Stimulated activated naive B cell treated with anti-CD40 and anti-IgM and Interleukin-4, amounts not matched to agents 10 μg/mL and 1 μg/mL and 100 μg/mL, for 72 hours (primary cell): Measurements from ENCODE around the gene MPP3.

ENCODE experiments used
- ATAC-seq, 2 donors: fragments of 150-1000 bp; cut with Tn5 transposase; replicated peaks; 2 replicates each; pipeline ENCODE4 v1.10.0; 2021; ENCODE audit warnings: moderate library complexity in 1 of 2
- DNase-seq: peaks from one replicate; pipeline ENCODE4 v3.0.0; 2021
- H3K27ac Mint-ChIP-seq: one replicate; pipeline ENCODE4 v1.8.0; 2022; ENCODE audit warnings: mild to moderate bottlenecking, mixed read lengths
- H3K27me3 Mint-ChIP-seq, 2 donors: one replicate each; pipeline ENCODE4 v1.8.0; 2022; ENCODE audit warnings: mixed read lengths in 2 of 2
- H3K36me3 Mint-ChIP-seq, 2 donors: one replicate each; pipeline ENCODE4 v1.8.0; 2022; ENCODE audit warnings: mixed read lengths in 2 of 2, mild to moderate bottlenecking in 1 of 2
- H3K4me1 Mint-ChIP-seq, 2 donors: one replicate each; pipeline ENCODE4 v1.8.0; 2022; ENCODE audit warnings: mixed read lengths in 2 of 2, mild to moderate bottlenecking in 1 of 2
- H3K4me3 Mint-ChIP-seq, 2 donors: one replicate each; pipeline ENCODE4 v1.8.0; 2022; ENCODE audit warnings: mild to moderate bottlenecking in 2 of 2, mixed read lengths in 2 of 2, moderate library complexity in 1 of 2
- H3K9me3 Mint-ChIP-seq, 2 donors: one replicate each; pipeline ENCODE4 v1.8.0; 2022; ENCODE audit warnings: mixed read lengths in 2 of 2, mild to moderate bottlenecking in 1 of 2

MPP3 gene

GRCh38 chr17:43758086-43758485 is 74.9 kb downstream of the MPP3 start:
- peaks cover 39 to 61% of the 10 kb centered on the region in 2 donors for H3K27me3 Mint-ChIP-seq
- H3K9me3 Mint-ChIP-seq: no peaks in the 10 kb centered on the region
- H3K4me3 Mint-ChIP-seq: no peak overlapping the region
- H3K36me3 Mint-ChIP-seq: no peaks in the 10 kb centered on the region
- DNase-seq: no peak
- H3K4me1 Mint-ChIP-seq: peaks cover 3 to 6% of the 10 kb centered on the region in 2 donors
- no peak for ATAC-seq
- H3K27ac Mint-ChIP-seq: no peak overlapping the region

- Mint-ChIP-seq H3K27ac (no peak overlapping the region), H3K27me3 (peaks cover 48 to 69% of the 10 kb centered on the region in 2 donors)
- no peak for ATAC-seq
Measured at GRCh38 chr17:43757171-43757660, 75.7 kb downstream of the MPP3 start.

GRCh38 chr17:43756201-43756600 is 76.7 kb downstream of the MPP3 start:
- DNase-seq (no peak), ATAC-seq (no peak)
- Mint-ChIP-seq H3K4me1 (peaks cover 3 to 6% of the 10 kb centered on the region in 2 donors), H3K4me3 (no peak overlapping the region), H3K9me3 (no peaks in the 10 kb centered on the region), H3K27ac (no peak overlapping the region), H3K36me3 (no peaks in the 10 kb centered on the region), H3K27me3 (peaks cover 48 to 79% of the 10 kb centered on the region in 2 donors)

More at GRCh38 chr17:43757171-43757660, 75.7 kb downstream of the MPP3 start:
- peaks cover 3 to 6% of the 10 kb centered on the region in 2 donors for H3K4me1 Mint-ChIP-seq
- H3K4me3 Mint-ChIP-seq: no peak overlapping the region
- H3K36me3 Mint-ChIP-seq: no peaks in the 10 kb centered on the region
- no peaks in the 10 kb centered on the region for H3K9me3 Mint-ChIP-seq
- no peak for DNase-seq

DNA sequence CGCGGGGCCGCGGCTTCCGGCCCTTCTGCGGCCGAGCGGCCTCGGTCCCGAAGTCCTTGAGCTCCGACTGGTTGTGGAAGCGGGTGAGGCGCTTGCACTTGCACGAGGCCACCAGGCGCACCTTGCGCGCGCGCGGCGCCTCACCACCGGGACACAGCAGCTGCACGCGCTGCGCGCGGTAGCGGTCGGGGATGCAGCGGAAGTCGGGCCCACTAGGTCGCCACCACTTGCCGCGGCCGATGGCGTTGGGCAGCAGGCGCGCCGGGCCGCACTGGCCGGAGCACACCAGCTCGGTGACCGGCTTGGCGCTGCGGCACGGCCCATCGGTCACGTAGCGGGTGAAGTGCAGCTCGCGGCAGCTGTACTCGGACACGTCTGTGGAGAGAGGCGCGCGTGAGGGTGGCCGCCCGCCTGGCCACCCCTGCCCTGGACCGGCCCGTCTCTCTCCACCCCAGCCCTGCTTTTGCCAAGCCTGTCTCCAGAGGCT is 77.5 kb downstream of the MPP3 start:
- H3K4me3 Mint-ChIP-seq: no peak overlapping the region
- H3K9me3 Mint-ChIP-seq: no peaks in the 10 kb centered on the region
- ATAC-seq: peak; percentile 41 to 45

GRCh38 chr17:43754947-43755346 is 78.0 kb downstream of the MPP3 start:
- Mint-ChIP-seq H3K36me3 (no peaks in the 10 kb centered on the region), H3K9me3 (no peaks in the 10 kb centered on the region), H3K4me3 (no peak overlapping the region), H3K27ac (no peak overlapping the region), H3K4me1 (peaks cover 3 to 4% of the 10 kb centered on the region in 2 donors), H3K27me3 (peaks cover 50 to 90% of the 10 kb centered on the region in 2 donors)
- DNase-seq: no peak
- no peak for ATAC-seq

More for the DNA sequence above, 77.5 kb downstream of the MPP3 start:
- Mint-ChIP-seq H3K27me3 (peaks cover 48 to 87% of the 10 kb centered on the region in 2 donors), H3K36me3 (no peaks in the 10 kb centered on the region), H3K27ac (no peak overlapping the region), H3K4me1 (peaks cover 3 to 4% of the 10 kb centered on the region in 2 donors)
- no peak for DNase-seq

- H3K4me3 Mint-ChIP-seq: no peak overlapping the region
- H3K36me3 Mint-ChIP-seq: no peaks in the 10 kb centered on the region
- peaks cover 10% of the 10 kb centered on the region in 2 donors for H3K4me1 Mint-ChIP-seq
- ATAC-seq: peak in 1 of 2 donors; percentile 42
- DNase-seq: no peak
- H3K27me3 Mint-ChIP-seq: peaks cover 57 to 87% of the 10 kb centered on the region in 2 donors
- H3K9me3 Mint-ChIP-seq: no peaks in the 10 kb centered on the region
- H3K27ac Mint-ChIP-seq: no peak overlapping the region
Measured at GRCh38 chr17:43753493-43754129, 79.3 kb downstream of the MPP3 start.
